Stimulated activated CD4-positive, alpha-beta T cell treated with anti-CD3 and anti-CD28 coated beads, Interleukin-1b, Interleukin-23, amount 100 ng/mL, for 48 hours (primary cell): ENCODE data around the gene SH3RF3.

Experiments
- DNase-seq: peaks from one replicate; pipeline ENCODE4 v3.0.0-alpha.2; 2020

Gene SH3RF3

GRCh38 chr2:109384308-109385271 lies 255.6 kb downstream of the SH3RF3 start:
- DNase-seq: no peak

GRCh38 chr2:109385506-109385905 lies 256.5 kb downstream of the SH3RF3 start:
- no peak for DNase-seq

GRCh38 chr2:109386004-109386695 lies 257.1 kb downstream of the SH3RF3 start:
- DNase-seq: no peak

- DNase-seq: no peak
Measured at GRCh38 chr2:109387221-109387735, 258.3 kb downstream of the SH3RF3 start.

GRCh38 chr2:109387778-109388469 lies 258.9 kb downstream of the SH3RF3 start:
- DNase-seq: no peak

- DNase-seq: no peak
Measured at GRCh38 chr2:109391243-109391642, 262.2 kb downstream of the SH3RF3 start.

GRCh38 chr2:109392140-109392539 lies 263.1 kb downstream of the SH3RF3 start:
- no peak for DNase-seq

- no peak for DNase-seq
Measured at GRCh38 chr2:109392816-109393661, 264.0 kb downstream of the SH3RF3 start.

GRCh38 chr2:109393662-109393972 lies 264.6 kb downstream of the SH3RF3 start:
- no peak for DNase-seq

- no peak for DNase-seq
Measured at GRCh38 chr2:109395494-109396201, 266.6 kb downstream of the SH3RF3 start.

- DNase-seq: peak; percentile 23
Measured at GRCh38 chr2:109396202-109397180, 267.5 kb downstream of the SH3RF3 start.

GRCh38 chr2:109397893-109398292 lies 268.9 kb downstream of the SH3RF3 start:
- DNase-seq: no peak

GRCh38 chr2:109398366-109399015 lies 269.5 kb downstream of the SH3RF3 start:
- no peak for DNase-seq

- no peak for DNase-seq
Measured at GRCh38 chr2:109399066-109399465, 270.1 kb downstream of the SH3RF3 start.

GRCh38 chr2:109400102-109400501 lies 271.1 kb downstream of the SH3RF3 start:
- DNase-seq: no peak

- DNase-seq: no peak
Measured at GRCh38 chr2:109401370-109401769, 272.4 kb downstream of the SH3RF3 start.

GRCh38 chr2:109402180-109402579 lies 273.2 kb downstream of the SH3RF3 start:
- no peak for DNase-seq

GRCh38 chr2:109402980-109403840 lies 274.2 kb downstream of the SH3RF3 start:
- DNase-seq: peak; percentile 72

GRCh38 chr2:109403841-109404201 lies 274.8 kb downstream of the SH3RF3 start:
- DNase-seq: peak; percentile 12
